Measurements from ENCODE around the gene KLHL26. TPM values are rescaled to one million over a fixed set of nuclear protein-coding genes. Genes with fewer than 3 reads are reported as not detected.

The KLHL26 gene
- total RNA-seq, 1 experiment from 2014 or later, result 17.1 TPM

DNA sequence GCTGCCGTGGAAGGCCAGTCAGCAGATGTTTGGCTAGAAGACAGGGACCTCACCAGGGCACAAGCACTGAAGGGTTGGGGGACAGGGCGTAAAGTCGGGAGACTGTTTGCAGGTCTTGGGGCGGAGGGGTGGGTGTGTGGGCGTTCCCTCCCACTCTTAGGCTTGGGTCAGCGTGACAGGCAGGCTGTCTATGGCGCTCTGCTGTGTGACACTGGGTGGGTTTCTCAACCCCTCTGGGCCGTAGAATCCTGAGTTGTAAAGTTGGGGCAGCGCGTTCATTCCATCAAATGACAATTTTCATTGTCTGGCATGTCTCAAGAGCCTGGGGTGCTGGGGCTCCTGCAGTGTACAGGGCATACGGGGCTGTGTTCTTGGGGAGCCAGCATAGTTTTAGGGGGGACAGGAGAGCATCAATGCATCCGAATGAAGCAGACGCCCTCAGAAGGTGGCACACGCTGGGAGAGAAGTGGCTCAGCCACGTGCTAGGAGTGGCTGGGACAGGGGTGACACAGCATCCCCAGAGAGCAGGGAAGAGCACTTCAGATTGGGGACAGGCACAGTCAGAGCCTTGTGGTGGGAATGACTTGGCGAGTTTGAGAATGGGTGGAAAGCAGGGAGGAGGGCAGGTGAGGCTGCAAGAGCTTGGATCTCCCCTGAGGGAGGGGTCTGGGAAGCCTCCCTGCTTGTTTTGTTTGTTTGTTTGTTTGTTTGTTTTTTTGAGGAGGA is 51.1 kb downstream of the KLHL26 start:
- Histone ChIP-seq H3K9me3 (ENCODE audit: control insufficient read depth in 1 of 2, insufficient read depth in 1 of 2, low read depth in 1 of 2, low read length in 2 of 2) (no peaks in the 10 kb centered on the region), H3K27ac (ENCODE audit: low read depth, low read length) (no peak overlapping the region), H3K4me3 (replicated peaks in 1 of 2; ENCODE audit: low read depth in 1 of 2, low read length in 2 of 2) (no peak overlapping the region), H4K20me1 (ENCODE audit: insufficient read depth) (no peaks in the 10 kb centered on the region), H3K27me3 (ENCODE audit: insufficient read depth, low read length) (no peaks in the 10 kb centered on the region), H3K4me2 (ENCODE audit: low read length) (no peak overlapping the region), H3K36me3 (ENCODE audit: control insufficient read depth in 1 of 2, insufficient read depth in 2 of 2, low read length in 2 of 2) (no peaks in the 10 kb centered on the region), H3K79me2 (ENCODE audit: insufficient read depth, low read length) (peaks cover 24% of the 10 kb centered on the region), H3K9me2 (ENCODE audit: insufficient read depth) (no peaks in the 10 kb centered on the region), H3K9ac (ENCODE audit: low read length) (no peak overlapping the region), H3K4me1 (ENCODE audit: control insufficient read depth in 1 of 2, insufficient read depth in 2 of 2, low read length in 2 of 2) (peaks cover 4 to 23% of the 10 kb centered on the region in 2 experiments), H2AFZ (ENCODE audit: low read depth, low read length, poor library complexity, severe bottlenecking) (no peak overlapping the region)
- ATAC-seq (no peak), DNase-seq (ENCODE audit: low read depth, low spot score) (no peak)
- TF ChIP-seq RAD21 (IDR thresholded peaks at IDR 0.05; ENCODE audit: low read depth), result no peak
- no peak for TF ChIP-seq CBX3 (IDR thresholded peaks at IDR 0.05; ENCODE audit: low read depth)
- TF ChIP-seq SP1 (IDR thresholded peaks at IDR 0.05; ENCODE audit: low read depth), result no peak
- CTCF ChIA-PET, result no interaction called here
- RAD21 ChIA-PET (ENCODE audit: low non-redundant PET in 1 of 2, low total read pairs in 2 of 2, uncharacterized antibody in 2 of 2, unreplicated experiment in 2 of 2), result no interaction called here
- no TSS peak for BruUV-seq (replicated peaks)
- POLR2A ChIA-PET, result no interaction called here
- intact Hi-C loops (cut with micrococcal nuclease), result no loop called here

GRCh38 chr19:18696023-18696422 is 59.2 kb downstream of the KLHL26 start:
- POLR2A ChIA-PET, result no interaction called here
- DNase-seq (ENCODE audit: low read depth, low spot score) (no peak), ATAC-seq (no peak)
- H4K20me1 ChIP-seq (ENCODE audit: insufficient read depth), result no peaks in the 10 kb centered on the region
- no peak overlapping the region for H3K4me3 ChIP-seq (replicated peaks in 1 of 2; ENCODE audit: low read depth in 1 of 2, low read length in 2 of 2)
- H3K36me3 ChIP-seq (ENCODE audit: control insufficient read depth in 1 of 2, insufficient read depth in 2 of 2, low read length in 2 of 2), result no peaks in the 10 kb centered on the region
- intact Hi-C loops (cut with micrococcal nuclease), result no loop called here
- RAD21 ChIA-PET (ENCODE audit: low non-redundant PET in 1 of 2, low total read pairs in 2 of 2, uncharacterized antibody in 2 of 2, unreplicated experiment in 2 of 2), result no interaction called here
- H3K9me2 ChIP-seq (ENCODE audit: insufficient read depth), result no peaks in the 10 kb centered on the region
- no TSS peak for BruUV-seq (replicated peaks)
- no peak overlapping the region for H3K9ac ChIP-seq (ENCODE audit: low read length)
- H2AFZ ChIP-seq (ENCODE audit: low read depth, low read length, poor library complexity, severe bottlenecking), result no peak overlapping the region
- H3K9me3 ChIP-seq (ENCODE audit: control insufficient read depth in 1 of 2, insufficient read depth in 1 of 2, low read depth in 1 of 2, low read length in 2 of 2), result no peaks in the 10 kb centered on the region
- 0 out of 2 replicates have a peak, but pooled peaks cover 3% of the 10 kb centered on the region for H3K79me2 ChIP-seq (ENCODE audit: insufficient read depth, low read length)
- H3K4me1 ChIP-seq (ENCODE audit: control insufficient read depth in 1 of 2, insufficient read depth in 2 of 2, low read length in 2 of 2), result no peaks in the 10 kb centered on the region
- H3K4me2 ChIP-seq (ENCODE audit: low read length), result no peak overlapping the region
- no peaks in the 10 kb centered on the region for H3K27me3 ChIP-seq (ENCODE audit: insufficient read depth, low read length)
- CTCF ChIA-PET, result no interaction called here
- H3K27ac ChIP-seq (ENCODE audit: low read depth, low read length), result no peak overlapping the region
- no peak for TF ChIP-seq REST (IDR thresholded peaks at IDR 0.05; ENCODE audit: low read depth)
- no peak for TF ChIP-seq ZFX (IDR thresholded peaks at IDR 0.05)
- no peak for TF ChIP-seq MAX (IDR thresholded peaks at IDR 0.05)
- TF ChIP-seq ZNF274 (IDR thresholded peaks at IDR 0.05; ENCODE audit: low read depth, low read length), result no peak
- no peak for TF ChIP-seq SIN3A (IDR thresholded peaks at IDR 0.05; ENCODE audit: low read depth)
- no peak for TF ChIP-seq YY1 (IDR thresholded peaks at IDR 0.05; ENCODE audit: extremely low read depth, insufficient replicate concordance, low read depth, low read length)
- TF ChIP-seq SRF (IDR thresholded peaks at IDR 0.05; ENCODE audit: low read depth), result no peak
- no peak for TF ChIP-seq POLR2AphosphoS5 (IDR thresholded peaks at IDR 0.05; ENCODE audit: low read depth, low read length)
- no peak for TF ChIP-seq ELF1 (IDR thresholded peaks at IDR 0.05; ENCODE audit: borderline replicate concordance, low read depth)
- TF ChIP-seq RAD21 (IDR thresholded peaks at IDR 0.05; ENCODE audit: low read depth), result no peak
- TF ChIP-seq, protein P1, sequence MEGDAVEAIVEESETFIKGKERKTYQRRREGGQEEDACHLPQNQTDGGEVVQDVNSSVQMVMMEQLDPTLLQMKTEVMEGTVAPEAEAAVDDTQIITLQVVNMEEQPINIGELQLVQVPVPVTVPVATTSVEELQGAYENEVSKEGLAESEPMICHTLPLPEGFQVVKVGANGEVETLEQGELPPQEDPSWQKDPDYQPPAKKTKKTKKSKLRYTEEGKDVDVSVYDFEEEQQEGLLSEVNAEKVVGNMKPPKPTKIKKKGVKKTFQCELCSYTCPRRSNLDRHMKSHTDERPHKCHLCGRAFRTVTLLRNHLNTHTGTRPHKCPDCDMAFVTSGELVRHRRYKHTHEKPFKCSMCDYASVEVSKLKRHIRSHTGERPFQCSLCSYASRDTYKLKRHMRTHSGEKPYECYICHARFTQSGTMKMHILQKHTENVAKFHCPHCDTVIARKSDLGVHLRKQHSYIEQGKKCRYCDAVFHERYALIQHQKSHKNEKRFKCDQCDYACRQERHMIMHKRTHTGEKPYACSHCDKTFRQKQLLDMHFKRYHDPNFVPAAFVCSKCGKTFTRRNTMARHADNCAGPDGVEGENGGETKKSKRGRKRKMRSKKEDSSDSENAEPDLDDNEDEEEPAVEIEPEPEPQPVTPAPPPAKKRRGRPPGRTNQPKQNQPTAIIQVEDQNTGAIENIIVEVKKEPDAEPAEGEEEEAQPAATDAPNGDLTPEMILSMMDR (IDR thresholded peaks at IDR 0.05 in 2 of 3, conservative IDR thresholded peaks at IDR 0.05 in 1 of 3; ENCODE audit: borderline replicate concordance in 1 of 3, insufficient read depth in 1 of 3, low read depth in 2 of 3, low read length in 2 of 3), result no peak
- TF ChIP-seq POLR2A (IDR thresholded peaks at IDR 0.05; ENCODE audit: borderline replicate concordance, extremely low read depth, insufficient read depth, insufficient read length), result no peak
- TF ChIP-seq EZH2 (IDR thresholded peaks at IDR 0.05), result no peak
- TF ChIP-seq CBX3 (IDR thresholded peaks at IDR 0.05; ENCODE audit: low read depth), result no peak

Data from HCT116 (cell line).